ENCODE results near the gene NFASC.

The NFASC gene

DNA sequence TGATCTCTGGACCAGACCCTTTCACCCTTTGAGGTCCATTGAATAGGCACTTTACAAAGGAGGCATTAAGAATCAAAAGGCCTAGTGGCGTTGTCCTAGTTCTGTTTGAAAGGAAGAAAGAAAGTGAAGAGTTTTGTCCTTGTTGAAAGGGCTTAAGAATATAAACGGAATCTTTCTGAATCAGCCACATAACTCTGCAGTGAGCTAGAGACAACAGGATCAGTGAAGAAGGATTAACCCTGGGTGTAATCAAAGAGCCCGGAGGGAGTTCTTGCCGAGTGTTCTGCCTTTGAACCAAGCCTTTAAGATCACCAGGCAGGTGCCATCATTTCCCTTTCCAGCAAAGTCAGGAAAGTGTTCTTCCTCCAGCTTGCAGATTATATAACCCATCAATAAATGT, 117.5 kb downstream of the NFASC start:
- DNase-seq, result no peak

DNA sequence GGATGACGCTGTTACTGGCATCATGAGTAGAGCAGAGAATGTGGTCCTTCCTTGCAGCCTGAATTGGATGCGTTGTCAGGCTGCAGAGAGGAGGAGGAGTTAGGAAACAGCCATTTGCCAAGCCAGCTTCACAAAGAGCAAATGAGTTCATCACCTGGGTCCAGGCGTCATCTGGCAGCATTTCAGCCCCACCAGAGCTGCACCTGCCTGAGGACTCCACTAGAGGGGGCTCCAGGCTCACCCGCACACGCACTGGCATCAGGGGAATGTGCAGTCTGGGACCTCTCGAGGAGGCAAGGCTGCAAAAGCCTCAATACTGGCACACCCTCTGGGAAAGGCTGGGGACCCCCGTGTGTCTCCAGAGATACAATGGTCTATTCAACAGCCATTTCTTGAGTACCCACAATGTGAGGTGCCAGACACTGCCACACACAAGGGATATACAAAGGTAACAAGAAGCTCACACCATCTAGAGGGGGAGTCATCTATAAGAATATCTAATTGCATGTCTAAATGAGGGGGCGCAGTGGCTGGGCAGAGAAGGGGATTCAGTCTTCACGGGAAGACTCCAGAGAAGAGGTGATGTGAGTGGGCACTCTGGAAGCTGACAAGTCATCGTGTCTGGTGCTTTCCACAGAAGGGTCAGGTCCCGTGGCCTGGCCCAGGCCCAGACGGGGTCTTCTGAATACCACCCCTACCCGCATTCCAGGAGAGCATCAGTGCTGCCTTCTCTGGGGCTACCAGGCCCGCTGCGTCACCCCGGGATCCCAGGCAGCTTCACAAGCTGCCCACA, 118.8 kb downstream of the NFASC start:
- DNase-seq, result peak; percentile 64

DNA sequence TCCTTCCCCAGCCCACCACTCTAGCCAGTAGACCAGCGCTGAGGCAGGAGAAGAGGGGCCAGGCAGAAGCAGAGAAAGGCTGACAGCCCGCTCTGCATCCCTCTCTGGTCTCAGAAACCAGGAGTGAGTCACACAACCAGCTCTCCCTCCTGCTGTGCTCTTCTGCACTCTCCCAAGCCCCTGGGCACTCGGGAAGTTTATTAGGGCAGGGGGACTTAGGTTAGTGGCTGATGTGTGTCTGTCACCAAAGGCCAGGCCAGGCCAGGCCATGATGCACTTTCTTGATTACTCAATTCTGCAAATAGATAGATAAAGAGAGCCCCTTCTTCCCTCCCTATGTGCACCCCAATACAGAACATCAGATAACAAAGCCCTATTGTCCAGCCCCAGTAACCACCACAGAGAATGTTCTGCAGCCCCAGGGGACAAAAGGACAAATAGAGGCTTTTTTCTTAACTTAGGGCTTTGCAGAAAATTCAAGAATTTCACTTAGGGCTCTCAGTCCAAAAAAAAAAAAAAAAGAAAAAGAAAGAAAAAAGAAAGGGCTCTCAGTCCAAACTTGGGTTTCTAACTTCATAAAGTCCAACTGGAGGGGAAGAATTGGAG, 119.5 kb downstream of the NFASC start:
- no peak for DNase-seq

DNA sequence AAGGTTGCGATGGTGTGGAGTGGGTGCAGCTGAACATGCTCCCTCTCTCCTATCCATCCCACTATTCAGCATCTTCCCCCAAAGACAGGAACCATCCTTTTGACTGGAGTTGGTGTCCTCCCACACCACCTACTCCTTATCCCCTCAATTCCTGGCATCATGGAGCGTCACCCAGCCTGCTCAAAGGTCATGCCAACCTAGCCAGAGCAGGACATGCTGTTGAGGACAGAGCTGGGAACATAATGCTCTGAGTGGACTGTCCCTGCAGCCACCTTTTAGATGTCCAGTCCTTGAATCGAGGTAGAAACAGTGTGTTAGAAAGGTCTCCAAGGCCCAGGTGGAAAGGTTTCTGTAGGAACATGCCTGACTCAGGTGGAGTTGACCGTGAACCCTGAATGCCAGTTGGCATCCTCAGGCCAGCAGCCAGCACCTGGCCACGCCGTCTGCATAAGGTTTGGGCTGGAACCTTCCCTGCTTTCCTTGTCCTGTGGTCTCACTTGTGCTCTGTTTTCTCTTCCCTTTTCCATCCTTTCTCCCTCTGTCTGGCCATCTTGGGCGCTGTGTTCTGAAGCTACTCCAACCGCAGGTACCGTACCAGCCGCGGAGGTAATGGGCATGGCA, 120.2 kb downstream of the NFASC start:
- DNase-seq, result no peak

DNA sequence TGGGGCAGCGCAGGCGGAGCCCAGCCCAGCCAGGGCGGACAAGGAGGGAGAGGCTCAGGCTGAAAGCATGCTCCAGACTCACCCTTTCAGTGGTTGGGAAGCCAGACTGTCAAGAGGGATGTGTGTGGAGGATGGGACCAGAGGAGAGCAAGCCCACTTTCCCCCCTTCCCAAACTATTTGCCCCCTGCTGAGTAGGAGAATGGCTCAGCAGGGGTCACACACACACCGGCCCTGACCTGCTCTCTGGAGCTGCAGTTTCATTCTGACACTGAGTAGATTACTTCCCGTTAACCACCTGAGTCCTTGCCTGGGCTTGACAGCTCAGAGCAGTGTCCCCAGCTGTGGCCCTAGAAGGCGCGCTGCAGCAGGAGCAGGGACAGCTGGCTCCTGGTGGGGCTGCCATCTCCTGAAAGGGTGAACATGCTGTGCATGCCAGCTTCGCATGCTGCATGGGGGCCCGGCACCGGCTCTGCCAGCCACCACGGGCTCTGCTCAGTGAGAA, 120.7 kb downstream of the NFASC start:
- DNase-seq, result peak; percentile 87

DNA sequence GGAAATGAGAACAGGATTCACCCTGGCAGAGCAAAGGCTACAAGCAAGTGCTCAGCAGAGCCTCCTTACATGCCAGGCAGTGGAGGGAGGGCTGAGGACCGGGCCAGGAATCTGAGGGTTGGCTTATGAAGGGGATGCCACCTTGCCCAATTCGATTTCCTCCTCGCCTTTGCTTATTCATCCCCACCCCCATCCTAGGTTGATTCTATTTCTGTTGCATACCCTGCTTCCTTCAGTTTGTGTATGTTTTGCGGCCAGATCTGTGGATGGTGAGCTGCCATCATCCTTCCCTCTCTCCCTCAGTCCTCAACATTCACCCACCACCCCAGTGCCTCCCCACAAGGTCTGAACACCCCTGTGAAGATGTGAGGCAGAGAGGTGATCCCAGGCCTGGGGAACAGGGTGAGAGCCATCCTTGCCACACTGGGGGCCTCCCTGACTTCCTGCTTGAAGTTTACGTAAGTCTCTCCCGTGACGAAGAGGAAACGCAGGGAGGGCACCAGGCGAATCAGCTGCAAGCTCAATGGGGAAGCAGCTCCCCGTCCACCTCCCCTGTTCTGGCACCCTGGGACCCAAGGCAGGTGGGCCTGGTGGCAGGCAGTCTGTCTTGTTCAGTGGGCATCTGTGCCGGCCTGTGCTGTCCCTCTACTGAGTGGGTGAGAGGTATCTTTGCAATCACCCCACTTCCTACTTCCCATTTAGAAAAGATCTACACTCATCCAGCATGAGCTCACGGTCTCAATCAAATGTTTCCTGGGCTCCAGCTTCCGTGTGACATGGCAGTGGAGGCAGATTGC, 121.7 kb downstream of the NFASC start:
- no peak for DNase-seq

DNA sequence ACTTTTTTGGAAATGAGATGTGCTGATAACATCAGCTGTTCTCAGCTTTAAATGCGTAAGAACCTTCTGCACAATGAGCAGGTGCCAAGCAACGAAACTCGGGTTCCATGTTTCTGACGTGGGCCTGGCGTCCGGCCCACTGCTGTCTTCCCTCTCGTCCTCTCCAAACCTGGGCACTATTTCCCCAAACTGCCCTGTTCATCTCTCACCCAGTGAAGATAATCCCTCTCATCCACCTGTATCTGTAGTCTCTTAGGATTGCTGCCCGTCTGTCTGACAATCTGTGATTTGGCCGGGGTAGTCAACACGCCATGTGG, 122.3 kb downstream of the NFASC start:
- no peak for DNase-seq

DNA sequence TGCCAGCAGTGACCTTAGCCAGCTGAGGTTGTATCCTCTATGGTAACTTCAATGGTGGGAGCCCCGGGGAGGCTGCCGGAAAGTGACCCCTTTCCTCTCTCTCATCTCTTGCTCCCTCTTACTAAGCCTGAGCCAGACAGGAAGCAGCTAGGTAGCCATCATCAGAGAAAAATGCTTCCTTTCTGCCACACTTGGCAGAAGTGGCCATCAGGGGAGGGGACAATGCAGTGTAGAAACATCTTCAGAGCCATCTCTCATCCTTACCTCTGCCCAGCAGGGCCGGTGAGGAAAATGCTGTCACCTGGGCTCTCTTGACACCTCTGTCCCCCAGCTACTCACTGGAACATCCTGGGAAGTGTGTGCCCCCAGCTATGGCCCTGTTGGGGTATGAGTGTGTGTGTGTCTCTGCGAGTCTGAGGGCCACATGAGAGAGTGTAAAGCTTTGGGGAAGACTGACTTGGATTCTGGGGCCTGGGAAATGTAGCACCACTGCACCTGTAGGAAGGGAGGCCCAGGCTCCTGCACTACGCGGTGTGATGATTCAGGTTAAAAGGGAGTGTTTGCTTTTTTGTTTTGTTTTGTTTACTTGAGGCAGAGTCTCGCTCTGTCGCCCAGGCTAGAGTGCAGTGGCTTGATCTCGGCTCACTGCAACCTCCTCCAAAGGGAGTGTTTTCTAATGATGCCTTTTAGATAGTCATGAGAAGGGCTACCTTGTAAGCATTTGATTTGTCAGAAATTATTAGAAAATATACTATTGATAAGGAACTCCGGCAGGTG, 123.6 kb downstream of the NFASC start:
- no peak for DNase-seq

DNA sequence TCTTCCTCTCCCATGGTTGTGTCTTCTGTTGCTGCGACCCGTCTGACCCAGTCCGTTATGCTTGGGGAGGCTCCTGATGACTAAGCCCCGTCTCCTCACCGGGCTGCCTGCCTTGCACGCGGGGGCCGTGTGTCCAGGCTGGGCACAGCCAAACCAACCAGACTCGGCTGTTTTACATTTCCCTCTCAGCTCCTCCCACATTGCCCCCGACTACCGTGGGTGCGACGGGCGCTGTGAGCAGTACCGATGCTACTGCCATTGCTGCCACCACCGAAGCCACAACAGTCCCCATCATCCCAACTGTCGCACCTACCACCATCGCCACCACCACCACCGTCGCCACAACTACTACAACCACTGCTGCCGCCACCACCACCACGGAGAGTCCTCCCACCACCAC, 126.3 kb downstream of the NFASC start:
- DNase-seq, result no peak

DNA sequence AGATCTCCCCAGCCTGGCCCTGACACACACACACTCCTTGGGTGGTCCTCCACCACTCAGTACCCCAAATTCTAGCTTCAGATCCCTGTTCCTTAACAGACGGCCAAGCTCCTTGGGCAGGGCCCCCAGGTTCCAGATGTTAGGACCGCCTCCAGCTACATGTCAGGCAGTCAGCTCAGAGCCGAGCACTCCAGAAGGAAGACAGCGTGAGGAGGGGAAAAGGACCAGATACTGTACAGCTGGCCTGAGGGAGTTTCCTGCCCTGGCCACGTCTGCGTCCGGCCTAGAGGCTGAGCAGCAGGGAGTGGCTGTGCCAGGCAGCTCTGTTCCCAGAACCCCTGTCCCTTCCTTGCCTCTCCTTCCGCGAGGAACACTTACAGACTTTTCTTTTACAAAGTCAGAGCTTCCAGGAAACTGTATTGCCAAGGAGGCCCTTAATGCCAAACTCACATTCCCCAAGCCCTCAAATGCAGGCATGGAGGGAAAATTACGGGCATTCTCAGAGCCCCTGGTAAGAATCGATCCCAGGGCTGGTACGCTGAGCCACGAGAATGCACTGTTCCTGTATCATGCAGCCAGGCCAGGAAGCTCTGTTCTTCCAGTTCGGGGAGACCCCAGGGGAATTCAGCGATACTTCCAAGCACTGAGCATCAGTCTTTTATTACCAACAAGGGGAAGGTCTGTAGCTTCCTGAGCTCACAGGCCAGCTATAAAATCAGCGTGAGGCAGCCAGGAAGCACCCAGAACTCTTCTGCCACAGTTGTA, 127.1 kb downstream of the NFASC start:
- DNase-seq, result no peak

DNA sequence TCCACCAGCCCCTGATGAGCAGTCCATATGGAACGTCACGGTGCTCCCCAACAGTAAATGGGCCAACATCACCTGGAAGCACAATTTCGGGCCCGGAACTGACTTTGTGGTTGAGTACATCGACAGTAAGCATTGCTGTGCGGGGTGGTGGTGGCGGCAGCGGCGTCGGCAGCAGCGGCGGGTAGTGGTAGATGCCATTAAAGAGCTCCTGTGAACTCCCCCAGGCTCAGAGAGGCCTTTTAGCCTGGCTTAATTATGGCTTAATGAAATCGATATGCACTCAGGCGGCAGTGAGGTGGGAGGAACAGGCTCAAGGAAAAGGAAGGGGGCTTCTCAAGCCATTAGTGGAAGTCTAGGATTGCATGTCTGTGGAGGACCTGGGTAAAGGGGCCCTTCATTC, 130.5 kb downstream of the NFASC start:
- DNase-seq, result no peak

DNA sequence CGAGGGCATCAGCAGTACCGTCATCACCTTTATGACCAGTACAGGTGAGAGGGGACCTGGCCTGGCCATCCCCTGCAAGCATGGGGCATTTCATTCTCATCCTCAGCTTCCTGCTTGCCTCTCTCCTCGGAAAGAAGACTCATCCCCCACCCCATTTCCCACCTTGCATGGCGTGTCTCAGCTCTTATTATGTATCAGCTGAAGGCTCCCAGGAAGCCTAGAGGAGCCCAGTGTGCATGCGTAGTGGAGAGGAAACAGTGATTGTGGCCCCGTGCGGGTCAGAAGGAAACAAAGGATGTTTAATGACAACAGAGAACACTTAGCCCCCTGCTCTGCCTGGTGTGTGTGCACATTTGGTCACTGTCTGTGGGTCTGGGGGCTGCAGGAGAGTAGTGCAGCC, 132.0 kb downstream of the NFASC start:
- no peak for DNase-seq

DNA sequence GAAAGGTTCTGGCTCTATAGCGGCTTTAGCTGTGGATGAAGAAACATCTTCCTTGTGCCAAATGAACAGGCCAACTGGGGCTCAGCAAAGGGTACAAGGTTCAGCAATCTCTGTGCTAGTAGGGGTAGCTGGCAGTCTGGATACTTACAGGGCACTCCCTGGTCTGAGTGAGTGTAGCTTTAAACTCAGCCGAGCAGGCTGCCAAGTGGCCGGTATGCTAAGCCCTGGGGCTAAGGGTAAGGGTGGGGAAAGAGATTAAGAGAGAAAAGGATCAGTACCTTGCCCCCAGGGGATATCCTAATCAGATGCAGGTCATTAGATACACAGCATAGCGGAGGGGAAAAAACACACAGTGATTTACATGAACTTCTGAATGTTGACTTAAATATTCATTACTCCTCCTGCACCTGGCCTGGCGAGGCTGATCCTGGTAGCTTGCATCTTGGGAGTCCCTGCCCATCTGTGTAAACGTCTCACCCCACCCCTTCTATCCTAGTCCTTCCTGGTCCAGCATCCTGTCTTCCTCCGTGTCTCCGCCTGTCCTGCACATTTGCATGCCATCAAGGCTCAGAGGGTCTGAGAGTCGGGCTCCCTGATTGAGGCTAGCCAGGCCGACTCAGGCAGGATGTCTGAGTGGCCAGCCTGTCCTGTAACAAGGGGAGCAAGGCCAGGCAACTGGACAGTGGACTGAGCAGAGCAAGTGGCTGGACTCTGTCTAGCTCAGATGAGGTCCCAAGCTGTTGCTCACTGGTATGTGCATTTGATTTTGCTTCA, 132.9 kb downstream of the NFASC start:
- DNase-seq, result no peak

DNA sequence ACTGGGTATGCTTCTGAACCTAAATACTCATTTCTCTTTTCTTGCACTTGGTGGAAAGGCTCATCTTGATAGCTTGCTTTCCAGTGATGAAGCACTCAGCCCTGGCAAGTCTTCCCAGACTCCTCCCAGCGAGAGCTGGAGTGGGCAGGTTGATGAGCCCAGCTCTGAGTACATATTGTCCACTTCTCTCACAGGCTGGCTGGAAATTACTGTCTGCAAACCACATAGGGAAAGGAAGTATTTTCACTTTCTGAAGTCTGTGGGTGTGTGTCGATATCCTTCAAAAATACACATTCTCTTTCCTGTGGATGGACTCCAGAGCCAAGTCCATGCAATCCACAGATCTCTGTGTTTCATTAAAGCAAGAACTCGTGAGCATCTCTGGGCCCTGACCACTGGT, 133.7 kb downstream of the NFASC start:
- no peak for DNase-seq

DNA sequence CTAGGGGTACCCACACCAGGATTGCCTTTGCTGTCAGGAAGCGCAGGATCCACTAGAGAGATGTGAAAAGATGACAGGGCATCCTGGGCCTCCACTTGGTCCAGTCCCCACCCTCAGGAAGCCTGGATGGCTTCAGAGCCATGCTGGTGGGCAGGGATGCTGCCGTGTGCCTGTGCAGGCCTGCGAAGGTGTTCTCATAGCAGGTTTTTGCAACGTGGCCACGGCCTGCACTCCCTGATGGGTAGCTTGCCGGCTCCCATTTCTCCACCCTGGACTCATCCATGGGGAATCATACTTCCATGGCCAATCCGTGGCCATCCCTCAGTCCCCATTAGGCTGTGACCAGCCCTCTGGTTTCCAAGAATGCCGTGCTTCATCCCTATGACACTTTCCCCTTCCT, 138.2 kb downstream of the NFASC start:
- DNase-seq, result no peak

DNA sequence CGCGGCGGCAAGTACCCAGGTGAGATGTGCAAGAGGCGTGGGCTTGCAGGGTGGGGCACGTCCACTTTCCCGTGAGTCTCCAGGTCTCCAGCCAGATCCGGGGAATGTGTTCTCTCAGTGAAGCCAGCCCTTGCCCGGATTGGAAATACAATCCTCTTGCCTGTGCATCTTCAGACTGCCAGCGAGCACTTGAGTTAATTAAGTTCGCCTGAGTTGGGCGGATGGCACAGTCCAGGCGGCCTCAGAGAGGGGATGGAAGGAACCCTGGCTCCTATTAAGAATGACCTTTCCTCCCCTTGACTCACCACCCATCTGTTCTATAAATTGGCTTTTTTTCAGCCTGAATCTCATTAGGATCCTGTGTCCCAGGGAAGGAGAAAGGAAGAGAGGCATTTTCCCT, 139.0 kb downstream of the NFASC start:
- DNase-seq, result peak; percentile 78

DNA sequence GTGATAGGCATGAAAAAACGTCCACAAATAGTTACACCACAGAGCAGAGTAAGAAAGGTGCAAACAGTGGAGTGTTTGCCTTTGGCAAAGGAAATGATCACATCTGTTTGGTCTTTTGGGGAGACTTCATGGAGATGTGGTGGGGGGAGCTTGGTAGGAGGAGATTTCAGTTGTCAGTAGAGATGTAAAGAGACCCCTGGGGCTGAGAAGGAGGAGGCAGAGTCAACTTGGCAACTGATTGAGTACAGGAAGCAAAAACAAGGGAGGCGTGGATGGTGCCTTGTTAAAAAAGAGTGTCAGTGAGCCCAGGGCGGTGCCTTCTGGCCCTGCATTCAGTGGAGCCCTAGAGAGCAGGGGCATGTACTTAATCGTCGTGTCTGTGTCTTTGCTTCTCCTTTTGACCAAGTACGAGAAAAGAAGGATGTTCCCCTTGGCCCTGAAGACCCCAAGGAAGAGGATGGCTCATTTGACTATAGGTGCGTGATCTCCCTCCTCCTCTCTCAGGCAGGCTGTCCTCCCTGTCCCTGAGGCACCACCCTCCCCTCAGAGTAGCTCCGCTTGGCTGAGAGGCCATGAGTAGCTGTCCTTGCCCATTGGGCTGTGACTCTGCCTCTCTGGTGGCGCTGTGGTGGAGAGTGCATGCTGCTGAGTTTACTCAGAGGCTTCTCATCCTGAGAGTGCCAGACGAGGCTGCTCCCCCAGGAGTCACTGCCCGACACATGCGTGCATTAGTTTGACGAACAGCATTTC, 141.9 kb downstream of the NFASC start:
- DNase-seq, result no peak

DNA sequence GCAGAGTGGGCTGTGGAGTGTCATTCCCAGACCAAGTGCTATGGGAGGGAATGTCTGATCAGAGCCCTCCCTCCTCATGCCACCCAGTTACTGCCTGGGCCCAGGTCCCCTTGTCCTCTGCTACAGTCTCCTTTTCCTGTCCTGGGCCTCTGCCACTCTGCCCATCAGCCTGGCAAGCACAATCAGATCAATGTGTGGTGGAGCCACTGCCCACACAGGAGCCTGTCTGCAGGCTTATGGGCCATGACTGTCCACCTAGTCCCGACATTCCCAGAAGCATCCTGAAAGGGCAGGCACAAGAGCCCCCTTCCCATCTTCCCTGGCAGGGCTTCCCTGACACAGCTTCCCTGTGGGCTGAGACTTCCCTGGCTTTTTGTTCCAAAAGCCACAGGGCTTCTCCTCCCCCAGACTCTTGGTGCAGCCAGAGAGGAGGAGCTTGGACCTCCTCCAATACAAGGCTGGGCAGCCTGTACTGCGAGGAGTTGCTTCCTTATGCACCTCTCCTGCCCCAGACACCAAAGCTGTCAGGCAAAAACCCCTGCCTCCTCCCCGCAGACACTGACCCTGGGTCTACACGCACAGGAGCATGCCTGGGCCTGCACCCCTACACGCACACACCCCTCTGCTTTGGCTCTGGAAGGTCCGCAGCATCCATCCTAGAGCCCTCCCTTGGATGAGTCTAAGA, 143.2 kb downstream of the NFASC start:
- DNase-seq, result no peak

DNA sequence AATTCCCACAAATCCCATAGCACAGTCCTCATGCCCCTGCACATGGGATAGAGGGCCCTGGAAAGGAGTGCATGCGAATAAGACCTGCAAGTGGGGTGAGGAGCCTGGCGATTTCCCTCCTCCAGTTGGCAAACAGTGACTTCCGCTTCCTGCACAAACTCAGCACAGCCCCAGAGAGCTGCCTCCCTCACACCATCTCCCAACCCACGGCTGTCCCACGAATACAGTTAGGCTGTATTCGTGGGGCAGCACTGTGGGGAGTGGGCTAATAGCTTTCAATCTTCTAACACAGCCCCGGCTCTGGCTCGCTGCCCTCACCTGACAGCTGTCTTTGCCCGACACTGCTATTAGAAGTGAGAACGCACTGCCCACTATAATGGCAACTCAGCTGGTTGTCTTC, 144.1 kb downstream of the NFASC start:
- DNase-seq, result no peak

DNA sequence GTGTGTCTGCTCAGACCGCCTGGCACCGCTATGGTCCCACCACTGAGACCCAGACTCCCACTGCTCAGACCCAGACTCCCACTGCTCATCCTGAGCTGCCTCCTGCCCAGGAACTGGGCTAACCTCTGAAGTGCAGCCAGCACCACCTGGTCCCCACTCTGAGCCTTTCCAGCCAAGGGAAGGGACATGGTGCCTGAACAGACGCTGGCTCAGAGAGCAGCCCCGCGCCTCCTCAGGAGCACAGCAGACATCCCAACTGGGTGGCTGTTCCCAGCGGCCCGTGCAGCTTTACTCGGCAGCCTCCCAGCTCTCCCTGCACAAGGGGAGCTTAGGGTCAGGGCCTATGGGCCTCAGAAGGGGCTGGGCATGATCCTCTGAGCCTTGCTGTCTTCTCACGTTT, 144.6 kb downstream of the NFASC start:
- no peak for DNase-seq
